Activated CD4-positive, alpha-beta T cell treated with anti-CD3 and anti-CD28 coated beads, Interleukin-2, amount 10 ng/mL, durations not matched to agents 24 days and 14 days (primary cell): ENCODE results near the gene TMEM94. TPM values are rescaled to one million over a fixed set of nuclear protein-coding genes. Genes with fewer than 3 reads are reported as not detected.

Experiments
- DNase-seq: peaks from one replicate; pipeline ENCODE4 v3.0.0; 2022
- H3K27ac Mint-ChIP-seq: one replicate; pipeline ENCODE4 v1.8.0; 2022; ENCODE audit warnings: mild to moderate bottlenecking, mixed read lengths
- H3K27me3 Mint-ChIP-seq: one replicate; pipeline ENCODE4 v1.8.0; 2022; ENCODE audit warnings: mixed read lengths
- H3K36me3 Mint-ChIP-seq: one replicate; pipeline ENCODE4 v1.8.0; 2022; ENCODE audit warnings: low read depth, mild to moderate bottlenecking, mixed read lengths
- H3K4me1 Mint-ChIP-seq: one replicate; pipeline ENCODE4 v1.8.0; 2021; ENCODE audit warnings: mixed read lengths
- H3K4me3 Mint-ChIP-seq: one replicate; pipeline ENCODE4 v1.8.0; 2022; ENCODE audit warnings: mild to moderate bottlenecking, moderate library complexity, mixed read lengths
- H3K9me3 Mint-ChIP-seq: one replicate; pipeline ENCODE4 v1.8.0; 2021; ENCODE audit warnings: mixed read lengths
- intact Hi-C: fragments of 100-400 bp; cut with micrococcal nuclease; formaldehyde crosslinking; loops from one replicate; pipeline ENCODE4 v1.15.1; 2023
- total RNA-seq: library from RNA; stranded (reverse); gene quantifications from 2 replicates; pipeline ENCODE4 v1.2.3, GENCODE V29; 2022

TMEM94 gene
- total RNA-seq, 1 donor from 2014 or later, result 69.5 TPM

GRCh38 chr17:75501378-75502071 is 45.1 kb downstream of the TMEM94 start:
- intact Hi-C loops, result no loop called here
- Mint-ChIP-seq H3K36me3 (peaks cover 8% of the 10 kb centered on the region), H3K27ac (no peak overlapping the region), H3K27me3 (no peaks in the 10 kb centered on the region), H3K9me3 (no peaks in the 10 kb centered on the region), H3K4me3 (no peak overlapping the region), H3K4me1 (peaks cover 2% of the 10 kb centered on the region)
- no peak for DNase-seq

- H3K9me3 Mint-ChIP-seq, result no peaks in the 10 kb centered on the region
- no peak for DNase-seq
- no peak overlapping the region for H3K27ac Mint-ChIP-seq
- no peaks in the 10 kb centered on the region for H3K27me3 Mint-ChIP-seq
- H3K4me1 Mint-ChIP-seq, result peaks cover 2% of the 10 kb centered on the region
- H3K36me3 Mint-ChIP-seq, result peaks cover 5% of the 10 kb centered on the region
- no peak overlapping the region for H3K4me3 Mint-ChIP-seq
- intact Hi-C loops, result no loop called here
Observed at GRCh38 chr17:75502072-75502720, 45.8 kb downstream of the TMEM94 start.

- H3K27me3 Mint-ChIP-seq, result no peaks in the 10 kb centered on the region
- no peak overlapping the region for H3K27ac Mint-ChIP-seq
- no peaks in the 10 kb centered on the region for H3K4me1 Mint-ChIP-seq
- no peaks in the 10 kb centered on the region for H3K9me3 Mint-ChIP-seq
- intact Hi-C loops, result no loop called here
- DNase-seq, result no peak
- no peak overlapping the region for H3K4me3 Mint-ChIP-seq
- peaks cover 2% of the 10 kb centered on the region for H3K36me3 Mint-ChIP-seq
Observed at GRCh38 chr17:75502721-75503329, 46.4 kb downstream of the TMEM94 start.

DNA sequence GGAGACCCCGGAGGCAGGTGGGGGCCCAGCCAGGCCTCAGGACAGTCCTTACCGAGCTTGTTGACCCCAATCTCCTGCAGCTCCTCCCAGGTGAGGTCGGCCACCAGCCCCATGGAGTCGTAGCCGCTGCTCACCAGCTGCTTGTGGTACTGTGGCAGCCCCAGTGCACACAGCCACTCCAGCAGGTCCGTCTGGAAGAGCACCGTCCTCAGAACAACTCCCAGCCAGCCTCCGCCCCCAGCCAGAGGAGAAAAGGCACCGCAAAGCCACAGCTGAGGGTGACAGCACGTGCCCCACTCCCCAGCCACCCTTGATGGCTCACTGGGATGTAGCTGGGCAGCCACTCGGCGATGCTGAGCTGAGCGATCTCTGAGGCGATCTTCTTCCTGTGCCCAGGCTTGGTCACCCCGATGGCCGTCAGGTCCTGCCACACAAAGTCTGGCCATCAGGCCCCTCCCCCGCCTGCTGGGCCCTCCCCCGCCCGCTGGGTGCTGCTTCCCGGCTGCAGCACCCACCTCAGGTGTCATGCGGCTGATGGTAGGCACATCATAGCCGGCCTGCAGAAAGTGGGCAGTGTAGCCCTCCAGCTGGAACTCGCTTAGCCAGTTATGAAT is 47.0 kb downstream of the TMEM94 start:
- DNase-seq, result no peak
- peaks cover 2% of the 10 kb centered on the region for H3K36me3 Mint-ChIP-seq
- H3K4me1 Mint-ChIP-seq, result no peaks in the 10 kb centered on the region
- intact Hi-C loops, result no loop called here
- H3K9me3 Mint-ChIP-seq, result no peaks in the 10 kb centered on the region
- H3K27ac Mint-ChIP-seq, result no peak overlapping the region
- no peaks in the 10 kb centered on the region for H3K27me3 Mint-ChIP-seq
- H3K4me3 Mint-ChIP-seq, result no peak overlapping the region

GRCh38 chr17:75503976-75504346 is 47.5 kb downstream of the TMEM94 start:
- Mint-ChIP-seq H3K36me3 (peaks cover 2% of the 10 kb centered on the region), H3K4me3 (no peak overlapping the region), H3K27ac (no peak overlapping the region), H3K9me3 (no peaks in the 10 kb centered on the region), H3K4me1 (no peaks in the 10 kb centered on the region), H3K27me3 (no peaks in the 10 kb centered on the region)
- intact Hi-C loops, result no loop called here
- no peak for DNase-seq

DNA sequence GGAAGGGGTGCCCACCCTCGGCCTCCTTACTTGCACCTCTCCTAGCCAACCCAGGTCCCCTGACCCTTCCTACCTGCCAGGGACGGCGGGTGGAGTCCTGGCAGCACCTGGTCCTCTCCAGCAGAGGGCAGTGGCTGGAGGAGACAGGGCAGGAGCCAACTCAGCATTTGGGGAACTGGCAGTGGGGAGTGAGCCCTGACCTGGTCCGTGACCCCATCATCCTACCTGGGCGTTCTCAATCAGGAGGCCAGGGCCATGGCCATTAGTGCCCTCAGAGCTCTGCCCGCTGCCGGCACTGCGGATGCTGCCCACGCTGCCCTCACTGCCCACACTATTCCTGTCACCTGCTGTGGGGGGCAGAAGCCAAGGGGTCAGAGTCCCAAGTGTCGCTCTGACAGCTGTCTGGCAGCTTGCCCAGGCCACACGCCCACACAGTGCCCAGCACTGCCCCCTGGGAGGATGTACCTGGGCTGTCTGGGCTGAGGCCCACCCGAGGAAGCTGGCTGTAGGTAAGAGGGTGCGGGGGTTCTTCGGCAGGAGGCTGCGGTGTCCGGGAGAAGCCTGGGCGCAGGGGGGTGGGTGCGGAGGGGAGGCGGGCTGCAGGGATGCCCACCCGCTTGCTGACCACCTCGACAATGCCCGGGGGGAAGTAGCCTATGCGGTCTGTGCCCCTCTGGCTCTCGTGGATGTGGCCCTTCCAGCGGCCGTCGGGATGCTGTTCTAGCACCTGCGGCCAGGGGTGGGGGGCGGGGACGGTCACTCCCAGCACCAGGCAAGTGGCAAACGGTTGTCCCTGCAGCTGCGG is 48.1 kb downstream of the TMEM94 start:
- intact Hi-C loops, result no loop called here
- Mint-ChIP-seq H3K36me3 (peaks cover 2% of the 10 kb centered on the region), H3K27ac (no peak overlapping the region), H3K4me3 (no peak overlapping the region), H3K27me3 (no peaks in the 10 kb centered on the region), H3K4me1 (no peaks in the 10 kb centered on the region), H3K9me3 (no peaks in the 10 kb centered on the region)
- DNase-seq, result peak; percentile 82

DNA sequence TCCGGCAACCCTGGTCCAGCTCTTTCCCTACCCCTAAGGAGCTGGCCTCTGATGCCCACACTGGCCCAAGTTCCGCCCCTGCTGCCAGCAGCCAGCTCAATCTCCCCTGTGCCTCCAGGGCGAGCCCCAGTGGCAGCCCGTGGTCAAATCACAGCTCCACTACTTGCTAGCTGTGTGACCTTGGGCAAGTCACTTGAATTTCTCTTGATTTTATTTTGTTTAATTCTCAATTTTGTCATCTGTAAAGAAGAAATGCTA is 48.6 kb downstream of the TMEM94 start:
- Mint-ChIP-seq H3K4me1 (no peaks in the 10 kb centered on the region), H3K9me3 (no peaks in the 10 kb centered on the region), H3K27ac (no peak overlapping the region), H3K4me3 (no peak overlapping the region), H3K36me3 (no peaks in the 10 kb centered on the region), H3K27me3 (no peaks in the 10 kb centered on the region)
- no peak for DNase-seq
- intact Hi-C loops, result no loop called here

DNA sequence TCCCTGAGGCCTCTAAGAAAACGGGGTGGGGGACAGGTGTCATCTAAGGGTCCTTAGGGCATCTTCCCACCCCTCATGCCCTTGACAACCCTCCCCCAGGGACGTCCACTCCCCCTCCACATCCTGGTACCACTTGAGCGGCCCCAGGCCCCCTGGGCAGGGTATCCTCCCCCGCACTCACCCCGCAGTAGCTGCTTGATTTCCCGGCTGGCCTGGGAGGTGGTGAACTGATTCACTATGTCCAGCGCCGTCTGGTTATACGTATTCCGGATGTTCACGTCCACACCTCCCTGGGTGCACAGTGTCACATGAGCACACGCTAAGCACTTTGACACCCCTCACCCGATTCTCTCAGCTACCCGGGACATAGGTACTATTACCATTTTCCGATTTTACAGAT is 49.2 kb downstream of the TMEM94 start:
- intact Hi-C loops, result no loop called here

GRCh38 chr17:75506134-75506533 is 49.7 kb downstream of the TMEM94 start:
- H3K27ac Mint-ChIP-seq, result no peak overlapping the region
- no peaks in the 10 kb centered on the region for H3K9me3 Mint-ChIP-seq
- H3K4me1 Mint-ChIP-seq, result no peaks in the 10 kb centered on the region

More for the DNA sequence above, 49.2 kb downstream of the TMEM94 start:
- Mint-ChIP-seq H3K27me3 (no peaks in the 10 kb centered on the region), H3K27ac (no peak overlapping the region), H3K36me3 (no peaks in the 10 kb centered on the region), H3K4me1 (no peaks in the 10 kb centered on the region), H3K4me3 (no peak overlapping the region), H3K9me3 (no peaks in the 10 kb centered on the region)
- no peak for DNase-seq

DNA sequence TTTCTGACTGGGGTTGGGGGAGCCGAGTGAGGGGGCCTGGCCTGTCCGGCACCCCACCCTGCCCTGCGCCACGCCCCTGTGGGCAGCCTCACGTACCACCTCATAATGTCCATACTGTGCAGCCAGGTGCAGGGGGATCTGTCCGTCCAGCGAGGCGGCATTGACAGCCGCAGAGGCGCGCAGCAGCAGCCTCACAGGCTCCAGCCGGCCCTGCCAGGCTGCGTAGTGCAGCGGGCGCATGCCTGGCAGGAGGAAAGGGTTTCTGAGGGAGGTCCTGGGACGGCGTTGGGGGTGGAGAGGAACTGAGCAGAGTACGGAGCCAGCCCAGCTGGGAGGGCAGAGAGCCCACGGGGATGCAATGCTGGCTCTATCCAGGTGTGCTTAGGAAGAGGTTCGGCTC is 50.5 kb downstream of the TMEM94 start:
- intact Hi-C loops, result no loop called here
- H3K4me1 Mint-ChIP-seq, result no peaks in the 10 kb centered on the region
- no peaks in the 10 kb centered on the region for H3K9me3 Mint-ChIP-seq
- H3K27me3 Mint-ChIP-seq, result no peaks in the 10 kb centered on the region
- no peak overlapping the region for H3K27ac Mint-ChIP-seq
- H3K4me3 Mint-ChIP-seq, result no peak overlapping the region
- no peak for DNase-seq
- H3K36me3 Mint-ChIP-seq, result no peaks in the 10 kb centered on the region

More at GRCh38 chr17:75506134-75506533, 49.7 kb downstream of the TMEM94 start:
- H3K4me3 Mint-ChIP-seq, result no peak overlapping the region
- H3K27me3 Mint-ChIP-seq, result no peaks in the 10 kb centered on the region
- DNase-seq, result no peak
- no peaks in the 10 kb centered on the region for H3K36me3 Mint-ChIP-seq
- intact Hi-C loops, result no loop called here

- Mint-ChIP-seq H3K9me3 (no peaks in the 10 kb centered on the region), H3K4me3 (no peak overlapping the region), H3K36me3 (no peaks in the 10 kb centered on the region), H3K4me1 (no peaks in the 10 kb centered on the region), H3K27me3 (no peaks in the 10 kb centered on the region), H3K27ac (no peak overlapping the region)
- intact Hi-C loops, result no loop called here
- no peak for DNase-seq
Observed at GRCh38 chr17:75507733-75508719, 51.6 kb downstream of the TMEM94 start.

- H3K9me3 Mint-ChIP-seq, result no peaks in the 10 kb centered on the region
- H3K27me3 Mint-ChIP-seq, result peaks cover 4% of the 10 kb centered on the region
- no peak overlapping the region for H3K27ac Mint-ChIP-seq
- no peak overlapping the region for H3K4me3 Mint-ChIP-seq
- no peaks in the 10 kb centered on the region for H3K4me1 Mint-ChIP-seq
- no peak for DNase-seq
- H3K36me3 Mint-ChIP-seq, result no peaks in the 10 kb centered on the region
- intact Hi-C loops, result no loop called here
Observed at GRCh38 chr17:75508931-75509361, 52.5 kb downstream of the TMEM94 start.
